ENCODE data around the gene TMX4.

Gene TMX4

GRCh38 chr20:8049310-8049709 lies 29.7 kb upstream of the TMX4 start:
- Histone ChIP-seq H3K4me3 (ENCODE audit: low read depth in 1 of 2, low read length in 1 of 2) (no peak overlapping the region), H3K27ac (no peak overlapping the region), H3K27me3 (no peaks in the 10 kb centered on the region), H3K36me3 (no peaks in the 10 kb centered on the region), H3K4me1 (ENCODE audit: control insufficient read depth in 1 of 2, insufficient read depth in 1 of 2, low read depth in 1 of 2, low read length in 1 of 2) (peaks cover 7 to 8% of the 10 kb centered on the region in 2 experiments), H3K9me3 (no peaks in the 10 kb centered on the region)
- no peak for TF ChIP-seq CTCF (IDR thresholded peaks at IDR 0.05)

- Histone ChIP-seq H3K27ac (no peak overlapping the region), H3K4me3 (ENCODE audit: low read depth in 1 of 2, low read length in 1 of 2) (no peak overlapping the region), H3K9me3 (no peaks in the 10 kb centered on the region), H3K4me1 (ENCODE audit: control insufficient read depth in 1 of 2, insufficient read depth in 1 of 2, low read depth in 1 of 2, low read length in 1 of 2) (peaks cover 10 to 12% of the 10 kb centered on the region in 2 experiments), H3K27me3 (no peaks in the 10 kb centered on the region), H3K36me3 (no peaks in the 10 kb centered on the region)
- no peak for TF ChIP-seq CTCF (IDR thresholded peaks at IDR 0.05)
These were observed 26.4 kb upstream of the TMX4 start for GRCh38 chr20:8045946-8046345.

- Histone ChIP-seq H3K9me3 (no peaks in the 10 kb centered on the region), H3K4me1 (ENCODE audit: control insufficient read depth in 1 of 2, insufficient read depth in 1 of 2, low read depth in 1 of 2, low read length in 1 of 2) (peaks cover 3 to 4% of the 10 kb centered on the region in 2 experiments), H3K36me3 (no peaks in the 10 kb centered on the region), H3K27ac (no peak overlapping the region), H3K4me3 (ENCODE audit: low read depth in 1 of 2, low read length in 1 of 2) (no peak overlapping the region), H3K27me3 (no peaks in the 10 kb centered on the region)
- peak; percentile 74 for TF ChIP-seq CTCF (IDR thresholded peaks at IDR 0.05)
These were observed 24.2 kb upstream of the TMX4 start for GRCh38 chr20:8043687-8044282.

GRCh38 chr20:8039042-8039441 lies 19.5 kb upstream of the TMX4 start:
- no peak for TF ChIP-seq CTCF (IDR thresholded peaks at IDR 0.05)
- no peak overlapping the region for H3K4me3 ChIP-seq (ENCODE audit: low read depth in 1 of 2, low read length in 1 of 2)
- H3K36me3 ChIP-seq, result no peaks in the 10 kb centered on the region
- no peaks in the 10 kb centered on the region for H3K27me3 ChIP-seq
- no peaks in the 10 kb centered on the region for H3K9me3 ChIP-seq
- no peak overlapping the region for H3K27ac ChIP-seq
- peaks cover 3 to 4% of the 10 kb centered on the region in 2 experiments for H3K4me1 ChIP-seq (ENCODE audit: control insufficient read depth in 1 of 2, insufficient read depth in 1 of 2, low read depth in 1 of 2, low read length in 1 of 2)

GRCh38 chr20:8036771-8037170 lies 17.2 kb upstream of the TMX4 start:
- no peaks in the 10 kb centered on the region for H3K27me3 ChIP-seq
- no peak overlapping the region for H3K4me3 ChIP-seq (ENCODE audit: low read depth in 1 of 2, low read length in 1 of 2)
- no peaks in the 10 kb centered on the region for H3K36me3 ChIP-seq
- H3K27ac ChIP-seq, result no peak overlapping the region
- H3K4me1 ChIP-seq (ENCODE audit: control insufficient read depth in 1 of 2, insufficient read depth in 1 of 2, low read depth in 1 of 2, low read length in 1 of 2), result no peaks in the 10 kb centered on the region
- H3K9me3 ChIP-seq, result no peaks in the 10 kb centered on the region
- TF ChIP-seq CTCF (IDR thresholded peaks at IDR 0.05), result no peak
